Measurements from ENCODE around the gene ZPLD1. TPM values are rescaled to one million over a fixed set of nuclear protein-coding genes. Genes with fewer than 3 reads are reported as not detected.

ZPLD1 gene
- total RNA-seq, 2 experiments from 2014 or later = not detected

GRCh38 chr3:102476198-102476597 is 41.4 kb downstream of the ZPLD1 start:
- H3K9me2 ChIP-seq (ENCODE audit: insufficient read depth, low read length) = no peaks in the 10 kb centered on the region
- no TSS peak for BruUV-seq (replicated peaks)
- no peaks in the 10 kb centered on the region for H4K20me1 ChIP-seq (ENCODE audit: insufficient read depth, low read length)
- TF ChIP-seq, protein P1, sequence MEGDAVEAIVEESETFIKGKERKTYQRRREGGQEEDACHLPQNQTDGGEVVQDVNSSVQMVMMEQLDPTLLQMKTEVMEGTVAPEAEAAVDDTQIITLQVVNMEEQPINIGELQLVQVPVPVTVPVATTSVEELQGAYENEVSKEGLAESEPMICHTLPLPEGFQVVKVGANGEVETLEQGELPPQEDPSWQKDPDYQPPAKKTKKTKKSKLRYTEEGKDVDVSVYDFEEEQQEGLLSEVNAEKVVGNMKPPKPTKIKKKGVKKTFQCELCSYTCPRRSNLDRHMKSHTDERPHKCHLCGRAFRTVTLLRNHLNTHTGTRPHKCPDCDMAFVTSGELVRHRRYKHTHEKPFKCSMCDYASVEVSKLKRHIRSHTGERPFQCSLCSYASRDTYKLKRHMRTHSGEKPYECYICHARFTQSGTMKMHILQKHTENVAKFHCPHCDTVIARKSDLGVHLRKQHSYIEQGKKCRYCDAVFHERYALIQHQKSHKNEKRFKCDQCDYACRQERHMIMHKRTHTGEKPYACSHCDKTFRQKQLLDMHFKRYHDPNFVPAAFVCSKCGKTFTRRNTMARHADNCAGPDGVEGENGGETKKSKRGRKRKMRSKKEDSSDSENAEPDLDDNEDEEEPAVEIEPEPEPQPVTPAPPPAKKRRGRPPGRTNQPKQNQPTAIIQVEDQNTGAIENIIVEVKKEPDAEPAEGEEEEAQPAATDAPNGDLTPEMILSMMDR (conservative IDR thresholded peaks at IDR 0.05; ENCODE audit: low read length) = no peak
- TF ChIP-seq EZH2phosphoT487 (IDR thresholded peaks at IDR 0.05; ENCODE audit: borderline replicate concordance, low read depth, low read length) = no peak
- no peaks in the 10 kb centered on the region for H3K9me3 ChIP-seq (ENCODE audit: low read length)
- H3K36me3 ChIP-seq (ENCODE audit: insufficient read depth, low read length) = no peaks in the 10 kb centered on the region
- no peak overlapping the region for H3K4me3 ChIP-seq (ENCODE audit: low read depth, low read length, poor library complexity, severe bottlenecking)
- H3K4me2 ChIP-seq (ENCODE audit: low read length) = no peak overlapping the region
- DNase-seq (ENCODE audit: low spot score) = no peak
- POLR2A ChIA-PET = interaction anchor here (1.4 kb wide), 1 partner anchor 9 kb away, joined by 4 read pairs; no protein-coding TSS in a partner anchor
- CTCF ChIA-PET (ENCODE audit: unreplicated experiment) = no interaction called here
- no peak overlapping the region for H3K27ac ChIP-seq (ENCODE audit: low read depth, low read length, poor library complexity, severe bottlenecking)
- no peaks in the 10 kb centered on the region for H3K79me2 ChIP-seq (ENCODE audit: insufficient read depth, low read depth, low read length)
- intact Hi-C loops (cut with micrococcal nuclease; ENCODE audit: unreplicated experiment) = no loop called here
- no peaks in the 10 kb centered on the region for H3K4me1 ChIP-seq (ENCODE audit: insufficient read depth, low read length, poor library complexity, severe bottlenecking)
- H2AFZ ChIP-seq (ENCODE audit: low read length) = no peak overlapping the region

GRCh38 chr3:102478160-102478559 is 43.3 kb downstream of the ZPLD1 start:
- no TSS peak for BruUV-seq (replicated peaks)
- Histone ChIP-seq H3K4me1 (ENCODE audit: insufficient read depth, low read length, poor library complexity, severe bottlenecking) (no peaks in the 10 kb centered on the region), H4K20me1 (ENCODE audit: insufficient read depth, low read length) (no peaks in the 10 kb centered on the region), H3K9me3 (ENCODE audit: low read length) (no peaks in the 10 kb centered on the region), H3K79me2 (ENCODE audit: insufficient read depth, low read depth, low read length) (no peaks in the 10 kb centered on the region), H3K36me3 (ENCODE audit: insufficient read depth, low read length) (no peaks in the 10 kb centered on the region), H2AFZ (ENCODE audit: low read length) (no peak overlapping the region), H3K27ac (ENCODE audit: low read depth, low read length, poor library complexity, severe bottlenecking) (no peak overlapping the region), H3K9me2 (ENCODE audit: insufficient read depth, low read length) (no peaks in the 10 kb centered on the region), H3K4me3 (ENCODE audit: low read depth, low read length, poor library complexity, severe bottlenecking) (no peak overlapping the region), H3K4me2 (ENCODE audit: low read length) (no peak overlapping the region)
- TF ChIP-seq, protein P1 (conservative IDR thresholded peaks at IDR 0.05; ENCODE audit: low read length) = no peak
- no peak for TF ChIP-seq EZH2phosphoT487 (IDR thresholded peaks at IDR 0.05; ENCODE audit: borderline replicate concordance, low read depth, low read length)
- ChIA-PET POLR2A (interaction anchor here (4.6 kb wide), 1 partner anchor 9 kb away, joined by 17 read pairs; no protein-coding TSS in a partner anchor), CTCF (ENCODE audit: unreplicated experiment) (no interaction called here)
- DNase-seq (ENCODE audit: low spot score) = no peak
- intact Hi-C loops (cut with micrococcal nuclease; ENCODE audit: unreplicated experiment) = no loop called here

GRCh38 chr3:102480139-102480538 is 45.3 kb downstream of the ZPLD1 start:
- Histone ChIP-seq H3K4me3 (ENCODE audit: low read depth, low read length, poor library complexity, severe bottlenecking) (no peak overlapping the region), H3K9me2 (ENCODE audit: insufficient read depth, low read length) (no peaks in the 10 kb centered on the region), H2AFZ (ENCODE audit: low read length) (no peak overlapping the region), H3K79me2 (ENCODE audit: insufficient read depth, low read depth, low read length) (no peaks in the 10 kb centered on the region), H3K36me3 (ENCODE audit: insufficient read depth, low read length) (no peaks in the 10 kb centered on the region), H4K20me1 (ENCODE audit: insufficient read depth, low read length) (no peaks in the 10 kb centered on the region), H3K4me2 (ENCODE audit: low read length) (no peak overlapping the region), H3K9me3 (ENCODE audit: low read length) (no peaks in the 10 kb centered on the region), H3K4me1 (ENCODE audit: insufficient read depth, low read length, poor library complexity, severe bottlenecking) (no peaks in the 10 kb centered on the region), H3K27ac (ENCODE audit: low read depth, low read length, poor library complexity, severe bottlenecking) (no peak overlapping the region)
- intact Hi-C loops (cut with micrococcal nuclease; ENCODE audit: unreplicated experiment) = no loop called here
- ChIA-PET POLR2A (interaction anchor here (0.7 to 4.6 kb wide), 4 partner anchors 10 to 250 kb away, joined by 3 to 17 read pairs (median 3); no protein-coding TSS in a partner anchor), CTCF (ENCODE audit: unreplicated experiment) (no interaction called here)
- no peak for DNase-seq (ENCODE audit: low spot score)
- TF ChIP-seq EZH2phosphoT487 (IDR thresholded peaks at IDR 0.05; ENCODE audit: borderline replicate concordance, low read depth, low read length) = no peak
- TF ChIP-seq, protein P1 (conservative IDR thresholded peaks at IDR 0.05; ENCODE audit: low read length) = no peak
- no TSS peak for BruUV-seq (replicated peaks)

All from OCI-LY7 (cell line).